ENCODE measurements around the gene TMC6. TPM values are rescaled to one million over a fixed set of nuclear protein-coding genes. Genes with fewer than 3 reads are reported as not detected.
"Not testable (repeated sequence)": the region's sequence is repeated elsewhere in the genome, so short reads cannot be mapped to it uniquely, and the experiment has no call there.

The TMC6 gene
- total RNA-seq, 1 experiment from 2014 or later, result 58.0 TPM

- intact Hi-C loops (cut with micrococcal nuclease; ENCODE audit: unreplicated experiment) (no loop called here), in situ Hi-C loops (cut with HindIII; ENCODE audit: low pct_unique_long_range_greater_than_20kb, low sequenced_read_pairs) (no loop called here)
- H3K4me1 ChIP-seq (ENCODE audit: control insufficient read depth, insufficient read depth, low read length), result no peaks in the 10 kb centered on the region
- BruUV-seq (replicated peaks), result no TSS peak
- TF ChIP-seq, protein P1, sequence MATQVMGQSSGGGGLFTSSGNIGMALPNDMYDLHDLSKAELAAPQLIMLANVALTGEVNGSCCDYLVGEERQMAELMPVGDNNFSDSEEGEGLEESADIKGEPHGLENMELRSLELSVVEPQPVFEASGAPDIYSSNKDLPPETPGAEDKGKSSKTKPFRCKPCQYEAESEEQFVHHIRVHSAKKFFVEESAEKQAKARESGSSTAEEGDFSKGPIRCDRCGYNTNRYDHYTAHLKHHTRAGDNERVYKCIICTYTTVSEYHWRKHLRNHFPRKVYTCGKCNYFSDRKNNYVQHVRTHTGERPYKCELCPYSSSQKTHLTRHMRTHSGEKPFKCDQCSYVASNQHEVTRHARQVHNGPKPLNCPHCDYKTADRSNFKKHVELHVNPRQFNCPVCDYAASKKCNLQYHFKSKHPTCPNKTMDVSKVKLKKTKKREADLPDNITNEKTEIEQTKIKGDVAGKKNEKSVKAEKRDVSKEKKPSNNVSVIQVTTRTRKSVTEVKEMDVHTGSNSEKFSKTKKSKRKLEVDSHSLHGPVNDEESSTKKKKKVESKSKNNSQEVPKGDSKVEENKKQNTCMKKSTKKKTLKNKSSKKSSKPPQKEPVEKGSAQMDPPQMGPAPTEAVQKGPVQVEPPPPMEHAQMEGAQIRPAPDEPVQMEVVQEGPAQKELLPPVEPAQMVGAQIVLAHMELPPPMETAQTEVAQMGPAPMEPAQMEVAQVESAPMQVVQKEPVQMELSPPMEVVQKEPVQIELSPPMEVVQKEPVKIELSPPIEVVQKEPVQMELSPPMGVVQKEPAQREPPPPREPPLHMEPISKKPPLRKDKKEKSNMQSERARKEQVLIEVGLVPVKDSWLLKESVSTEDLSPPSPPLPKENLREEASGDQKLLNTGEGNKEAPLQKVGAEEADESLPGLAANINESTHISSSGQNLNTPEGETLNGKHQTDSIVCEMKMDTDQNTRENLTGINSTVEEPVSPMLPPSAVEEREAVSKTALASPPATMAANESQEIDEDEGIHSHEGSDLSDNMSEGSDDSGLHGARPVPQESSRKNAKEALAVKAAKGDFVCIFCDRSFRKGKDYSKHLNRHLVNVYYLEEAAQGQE (IDR thresholded peaks at IDR 0.05; ENCODE audit: insufficient read depth in 1 of 2, low read depth in 2 of 2, low read length in 1 of 2), result no peak
- no peak for TF ChIP-seq POLR2AphosphoS5 (IDR thresholded peaks at IDR 0.05; ENCODE audit: low read depth, low read length)
- no peak for TF ChIP-seq SIN3A (IDR thresholded peaks at IDR 0.05; ENCODE audit: borderline replicate concordance, insufficient read depth, low read depth, low read length)
- TF ChIP-seq, protein P2, sequence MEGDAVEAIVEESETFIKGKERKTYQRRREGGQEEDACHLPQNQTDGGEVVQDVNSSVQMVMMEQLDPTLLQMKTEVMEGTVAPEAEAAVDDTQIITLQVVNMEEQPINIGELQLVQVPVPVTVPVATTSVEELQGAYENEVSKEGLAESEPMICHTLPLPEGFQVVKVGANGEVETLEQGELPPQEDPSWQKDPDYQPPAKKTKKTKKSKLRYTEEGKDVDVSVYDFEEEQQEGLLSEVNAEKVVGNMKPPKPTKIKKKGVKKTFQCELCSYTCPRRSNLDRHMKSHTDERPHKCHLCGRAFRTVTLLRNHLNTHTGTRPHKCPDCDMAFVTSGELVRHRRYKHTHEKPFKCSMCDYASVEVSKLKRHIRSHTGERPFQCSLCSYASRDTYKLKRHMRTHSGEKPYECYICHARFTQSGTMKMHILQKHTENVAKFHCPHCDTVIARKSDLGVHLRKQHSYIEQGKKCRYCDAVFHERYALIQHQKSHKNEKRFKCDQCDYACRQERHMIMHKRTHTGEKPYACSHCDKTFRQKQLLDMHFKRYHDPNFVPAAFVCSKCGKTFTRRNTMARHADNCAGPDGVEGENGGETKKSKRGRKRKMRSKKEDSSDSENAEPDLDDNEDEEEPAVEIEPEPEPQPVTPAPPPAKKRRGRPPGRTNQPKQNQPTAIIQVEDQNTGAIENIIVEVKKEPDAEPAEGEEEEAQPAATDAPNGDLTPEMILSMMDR (IDR thresholded peaks at IDR 0.05), result no peak
- TF ChIP-seq TCF7L2 (IDR thresholded peaks at IDR 0.05; ENCODE audit: low read depth, low read length), result no peak
- no peaks in the 10 kb centered on the region for H3K36me3 ChIP-seq (ENCODE audit: control insufficient read depth, insufficient read depth, low read length)
- CTCF ChIA-PET, result no interaction called here
- DNase-seq (ENCODE audit: low read depth, low spot score) (no peak), ATAC-seq (no peak)
- POLR2A ChIA-PET, result no interaction called here
- no peak overlapping the region for H3K27ac ChIP-seq (ENCODE audit: low read length)
- H3K9me3 ChIP-seq (ENCODE audit: control insufficient read depth, insufficient read depth, low read depth, low read length), result no peaks in the 10 kb centered on the region
- no peak overlapping the region for H3K4me3 ChIP-seq (ENCODE audit: low read depth in 2 of 2, low read length in 2 of 2)
- no peaks in the 10 kb centered on the region for H3K27me3 ChIP-seq (ENCODE audit: control insufficient read depth, insufficient read depth, low read length)
Observed at GRCh38 chr17:78072961-78073360, 55.6 kb downstream of the TMC6 start.

- POLR2A ChIA-PET, result no interaction called here
- BruUV-seq (replicated peaks), result no TSS peak
- in situ Hi-C loops (cut with HindIII; ENCODE audit: low pct_unique_long_range_greater_than_20kb, low sequenced_read_pairs), result no loop called here
Observed at GRCh38 chr17:78069695-78070094, 58.9 kb downstream of the TMC6 start.

GRCh38 chr17:78066976-78067375 lies 61.6 kb downstream of the TMC6 start:
- intact Hi-C loops (cut with micrococcal nuclease; ENCODE audit: unreplicated experiment); ATAC-seq; H3K27me3 ChIP-seq (ENCODE audit: control insufficient read depth, insufficient read depth, low read length); H3K4me3 ChIP-seq (ENCODE audit: low read depth in 2 of 2, low read length in 2 of 2); BruUV-seq (replicated peaks); H3K9me3 ChIP-seq (ENCODE audit: control insufficient read depth, insufficient read depth, low read depth, low read length); in situ Hi-C loops (cut with HindIII; ENCODE audit: low pct_unique_long_range_greater_than_20kb, low sequenced_read_pairs); H3K36me3 ChIP-seq (ENCODE audit: control insufficient read depth, insufficient read depth, low read length); H3K27ac ChIP-seq (ENCODE audit: low read length); POLR2A ChIA-PET; DNase-seq (ENCODE audit: low read depth, low spot score); H3K4me1 ChIP-seq (ENCODE audit: control insufficient read depth, insufficient read depth, low read length): not testable (repeated sequence)
- CTCF ChIA-PET, result interaction anchor here (0.9 kb wide), 1 partner anchor 23 kb away, joined by 4 read pairs; no protein-coding TSS in a partner anchor

More at GRCh38 chr17:78069695-78070094, 58.9 kb downstream of the TMC6 start:
- Histone ChIP-seq H3K4me1 (ENCODE audit: control insufficient read depth, insufficient read depth, low read length) (no peaks in the 10 kb centered on the region), H3K36me3 (ENCODE audit: control insufficient read depth, insufficient read depth, low read length) (no peaks in the 10 kb centered on the region), H3K27me3 (ENCODE audit: control insufficient read depth, insufficient read depth, low read length) (no peaks in the 10 kb centered on the region), H3K4me3 (ENCODE audit: low read depth in 2 of 2, low read length in 2 of 2) (no peak overlapping the region), H3K27ac (ENCODE audit: low read length) (no peak overlapping the region), H3K9me3 (ENCODE audit: control insufficient read depth, insufficient read depth, low read depth, low read length) (no peaks in the 10 kb centered on the region)
- no peak for ATAC-seq
- CTCF ChIA-PET, result no interaction called here
- intact Hi-C loops (cut with micrococcal nuclease; ENCODE audit: unreplicated experiment), result no loop called here
- DNase-seq (ENCODE audit: low read depth, low spot score), result no peak
- TF ChIP-seq, protein P1 (IDR thresholded peaks at IDR 0.05; ENCODE audit: insufficient read depth in 1 of 2, low read depth in 2 of 2, low read length in 1 of 2), result no peak
- TF ChIP-seq, protein P2 (IDR thresholded peaks at IDR 0.05), result no peak
- TF ChIP-seq TCF7L2 (IDR thresholded peaks at IDR 0.05; ENCODE audit: low read depth, low read length) (no peak), POLR2AphosphoS5 (IDR thresholded peaks at IDR 0.05; ENCODE audit: low read depth, low read length) (no peak), SIN3A (IDR thresholded peaks at IDR 0.05; ENCODE audit: borderline replicate concordance, insufficient read depth, low read depth, low read length) (no peak)
